Panc1 (cell line): ENCODE data around the gene FCSK. TPM values are rescaled to one million over a fixed set of nuclear protein-coding genes. Genes with fewer than 3 reads are reported as not detected.
"Not testable (repeated sequence)": the region's sequence is repeated elsewhere in the genome, so short reads cannot be mapped to it uniquely, and the experiment has no call there.

ENCODE experiments used
- ATAC-seq: fragments of 200-7000 bp; cut with Tn5 transposase; 2 replicates; pipeline ENCODE4 v1.9.1; 2020; ENCODE audit warnings: mild to moderate bottlenecking, moderate library complexity
- BruUV-seq: library from RNA; stranded (reverse); fragments of 400-500 nt; replicated peaks from 2 replicates; lab custom pipeline; 2021; lab: Mats Ljungman, UMichigan
- CTCF ChIA-PET: fragments of 300-600 bp; sonication (Branson Sonifier 250); formaldehyde crosslinking; loops from one replicate; lab custom pipeline; 2022; ENCODE audit warnings: antibody characterized with exemption; lab: Charles Lee
- POLR2A ChIA-PET: fragments of 300-600 bp; sonication (Branson Sonifier 250); formaldehyde crosslinking; loops from one replicate; lab custom pipeline; 2022; ENCODE audit warnings: antibody characterized with exemption; lab: Charles Lee
- DNase-seq: peaks from one replicate; pipeline ENCODE4 v3.0.0-alpha.2; 2010; ENCODE audit warnings: low read depth, low spot score
- H3K27ac ChIP-seq: 2 replicates; pipeline ENCODE4 v1.5.1; 2011; ENCODE audit warnings: mild to moderate bottlenecking, low read length, inconsistent platforms
- H3K27me3 ChIP-seq: fragments of 200-500 bp; sonication (Bioruptor generic); 2 replicates; pipeline ENCODE4 v1.6.0; 2014; ENCODE audit warnings: low read length, inconsistent platforms; ENCODE audit not compliant: control insufficient read depth, insufficient read depth
- H3K36me3 ChIP-seq: fragments of 200-500 bp; sonication (Bioruptor generic); 2 replicates; pipeline ENCODE4 v1.5.1; 2014; ENCODE audit warnings: inconsistent platforms, mild to moderate bottlenecking, low read length, moderate library complexity; ENCODE audit not compliant: control insufficient read depth, insufficient read depth
- H3K4me1 ChIP-seq: 2 replicates; pipeline ENCODE4 v1.5.1; 2011; ENCODE audit warnings: inconsistent platforms, mild to moderate bottlenecking, low read length, moderate library complexity; ENCODE audit not compliant: control insufficient read depth, insufficient read depth
- H3K4me3 ChIP-seq, 2 experiments: 2 replicates each; pipeline ENCODE4 v1.5.1; 2011 to 2012; ENCODE audit warnings: low read depth in 2 of 2, low read length in 2 of 2, mild to moderate bottlenecking in 2 of 2, inconsistent platforms in 1 of 2, moderate library complexity in 1 of 2
- H3K9me3 ChIP-seq: fragments of 200-500 bp; sonication (Bioruptor generic); 2 replicates; pipeline ENCODE4 v1.5.1; 2014; ENCODE audit warnings: low read depth, mild to moderate bottlenecking, inconsistent platforms, low read length, moderate library complexity; ENCODE audit not compliant: control insufficient read depth, insufficient read depth
- CTCF ChIP-seq: fragments of 450-650 bp; IDR thresholded peaks from 2 replicates; pipeline ENCODE4 v1.5.1; 2017; ENCODE audit warnings: mild to moderate bottlenecking
- POLR2AphosphoS5 ChIP-seq: IDR thresholded peaks from 2 replicates; pipeline ENCODE4 v1.6.1; 2012; ENCODE audit warnings: mild to moderate bottlenecking, low read depth, low read length, moderate library complexity
- REST ChIP-seq, 2 experiments: IDR thresholded peaks; 2 replicates each; pipeline ENCODE4 v1.6.1; 2011 to 2012; ENCODE audit warnings: low read depth in 2 of 2, control low read depth in 1 of 2, low read length in 1 of 2, mild to moderate bottlenecking in 1 of 2, moderate library complexity in 1 of 2; ENCODE audit not compliant: insufficient read depth in 1 of 2
- SIN3A ChIP-seq: IDR thresholded peaks from 2 replicates; pipeline ENCODE4 v1.6.1; 2012; ENCODE audit warnings: low read depth, mild to moderate bottlenecking, low read length, moderate library complexity, borderline replicate concordance; ENCODE audit not compliant: insufficient read depth
- TCF7L2 ChIP-seq: IDR thresholded peaks from 2 replicates; pipeline ENCODE4 v1.6.1; 2011; ENCODE audit warnings: mild to moderate bottlenecking, low read depth, low read length, inconsistent platforms
- in situ Hi-C: cut with HindIII; loops from 2 replicates; pipeline ENCODE4 v1.10.0; 2016; ENCODE audit warnings: low sequenced_read_pairs, low pct_unique_long_range_greater_than_20kb
- intact Hi-C: fragments of 100-400 bp; cut with micrococcal nuclease; formaldehyde crosslinking; loops from one replicate; pipeline ENCODE4 v1.10.0; 2022; ENCODE audit not compliant: unreplicated experiment
- total RNA-seq: library from RNA; stranded (reverse); gene quantifications from one replicate; pipeline ENCODE4 v1.2.1, GENCODE V29; 2021; ENCODE audit not compliant: unreplicated experiment

Gene FCSK
- total RNA-seq, 1 experiment from 2014 or later, result 16.9 TPM

- ChIA-PET POLR2A (no interaction called here), CTCF (no interaction called here)
- no TSS peak for BruUV-seq
- DNase-seq (no peak), ATAC-seq (no peak)
- no peak overlapping the region for H3K27ac ChIP-seq
- no peak for TF ChIP-seq SIN3A
- no peak for TF ChIP-seq CTCF
- TF ChIP-seq REST (IDR thresholded peaks at IDR 0.05; ENCODE audit: insufficient read depth in 1 of 2, low read depth in 2 of 2, low read length in 1 of 2), result no peak
- no peak for TF ChIP-seq POLR2AphosphoS5
- TF ChIP-seq TCF7L2, result no peak
- H3K36me3 ChIP-seq, result no peaks in the 10 kb centered on the region
- no peak overlapping the region for H3K4me3 ChIP-seq
- intact Hi-C loops (no loop called here), in situ Hi-C loops (no loop called here)
- no peaks in the 10 kb centered on the region for H3K9me3 ChIP-seq
- no peaks in the 10 kb centered on the region for H3K27me3 ChIP-seq
- peaks cover 6% of the 10 kb centered on the region for H3K4me1 ChIP-seq
Observed at GRCh38 chr16:70444249-70445063, 9.9 kb upstream of the FCSK start.

GRCh38 chr16:70448075-70448474 lies 6.3 kb upstream of the FCSK start:
- no TSS peak for BruUV-seq
- DNase-seq, result no peak
- no peaks in the 10 kb centered on the region for H3K27me3 ChIP-seq
- TF ChIP-seq TCF7L2, result no peak
- TF ChIP-seq SIN3A, result no peak
- no peak for TF ChIP-seq CTCF
- no peak for TF ChIP-seq REST (IDR thresholded peaks at IDR 0.05; ENCODE audit: insufficient read depth in 1 of 2, low read depth in 2 of 2, low read length in 1 of 2)
- no peak for TF ChIP-seq POLR2AphosphoS5
- H3K9me3 ChIP-seq, result no peaks in the 10 kb centered on the region
- no peaks in the 10 kb centered on the region for H3K4me1 ChIP-seq
- CTCF ChIA-PET, result no interaction called here
- no peak for ATAC-seq
- no peak overlapping the region for H3K4me3 ChIP-seq
- no peaks in the 10 kb centered on the region for H3K36me3 ChIP-seq
- intact Hi-C loops, result no loop called here
- in situ Hi-C loops, result no loop called here
- H3K27ac ChIP-seq, result no peak overlapping the region
- POLR2A ChIA-PET, result no interaction called here

- H3K36me3 ChIP-seq, in situ Hi-C loops, H3K4me1 ChIP-seq, DNase-seq, H3K4me3 ChIP-seq, POLR2A ChIA-PET, H3K9me3 ChIP-seq, ATAC-seq, H3K27ac ChIP-seq, BruUV-seq, H3K27me3 ChIP-seq: not testable (repeated sequence)
- intact Hi-C loops, result loop anchor here (10.0 kb wide), 1 partner anchor 56 kb away; no protein-coding TSS in a partner anchor
- CTCF ChIA-PET, result interaction anchor here (0.6 kb wide), 1 partner anchor 9 kb away, joined by 5 read pairs; no protein-coding TSS in a partner anchor
Observed at GRCh38 chr16:70450142-70451003, 4.0 kb upstream of the FCSK start.
